ENCODE measurements around the gene ACAP2. TPM values are rescaled to one million over a fixed set of nuclear protein-coding genes. Genes with fewer than 3 reads are reported as not detected.
"Not testable (repeated sequence)": the region's sequence is repeated elsewhere in the genome, so short reads cannot be mapped to it uniquely, and the experiment has no call there.

The ACAP2 gene, protein sequence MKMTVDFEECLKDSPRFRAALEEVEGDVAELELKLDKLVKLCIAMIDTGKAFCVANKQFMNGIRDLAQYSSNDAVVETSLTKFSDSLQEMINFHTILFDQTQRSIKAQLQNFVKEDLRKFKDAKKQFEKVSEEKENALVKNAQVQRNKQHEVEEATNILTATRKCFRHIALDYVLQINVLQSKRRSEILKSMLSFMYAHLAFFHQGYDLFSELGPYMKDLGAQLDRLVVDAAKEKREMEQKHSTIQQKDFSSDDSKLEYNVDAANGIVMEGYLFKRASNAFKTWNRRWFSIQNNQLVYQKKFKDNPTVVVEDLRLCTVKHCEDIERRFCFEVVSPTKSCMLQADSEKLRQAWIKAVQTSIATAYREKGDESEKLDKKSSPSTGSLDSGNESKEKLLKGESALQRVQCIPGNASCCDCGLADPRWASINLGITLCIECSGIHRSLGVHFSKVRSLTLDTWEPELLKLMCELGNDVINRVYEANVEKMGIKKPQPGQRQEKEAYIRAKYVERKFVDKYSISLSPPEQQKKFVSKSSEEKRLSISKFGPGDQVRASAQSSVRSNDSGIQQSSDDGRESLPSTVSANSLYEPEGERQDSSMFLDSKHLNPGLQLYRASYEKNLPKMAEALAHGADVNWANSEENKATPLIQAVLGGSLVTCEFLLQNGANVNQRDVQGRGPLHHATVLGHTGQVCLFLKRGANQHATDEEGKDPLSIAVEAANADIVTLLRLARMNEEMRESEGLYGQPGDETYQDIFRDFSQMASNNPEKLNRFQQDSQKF
- 100 to 1,000 TPM in 1 of 2 donors, 10 to 100 TPM in 1; 59.2 to 146 TPM for total RNA-seq
- 10 to 100 TPM; 11.2 to 18.1 TPM for polyA plus RNA-seq
- long read RNA-seq, donor 1, full-length matches to known transcripts, result 1 of 1 reads
- long read RNA-seq, donor 1, partial matches to known transcripts, result 0 of 1 reads
- long read RNA-seq, donor 1, other reads (novel, unspliced or antisense), result 0 of 1 reads
- long read RNA-seq, donor 2, full-length matches to known transcripts, result 1 of 6 reads
- long read RNA-seq, donor 2, partial matches to known transcripts, result 5 of 6 reads
- long read RNA-seq, donor 2, other reads (novel, unspliced or antisense), result 0 of 6 reads
- long read RNA-seq, donor 3, full-length matches to known transcripts, result 3 of 10 reads
- long read RNA-seq, donor 3, partial matches to known transcripts, result 7 of 10 reads
- long read RNA-seq, donor 3, other reads (novel, unspliced or antisense), result 0 of 10 reads
- long read RNA-seq, donor 4, result 0 reads
- long read RNA-seq, donor 5, full-length matches to known transcripts, result 3 of 9 reads
- long read RNA-seq, donor 5, partial matches to known transcripts, result 6 of 9 reads
- long read RNA-seq, donor 5, other reads (novel, unspliced or antisense), result 0 of 9 reads

DNA sequence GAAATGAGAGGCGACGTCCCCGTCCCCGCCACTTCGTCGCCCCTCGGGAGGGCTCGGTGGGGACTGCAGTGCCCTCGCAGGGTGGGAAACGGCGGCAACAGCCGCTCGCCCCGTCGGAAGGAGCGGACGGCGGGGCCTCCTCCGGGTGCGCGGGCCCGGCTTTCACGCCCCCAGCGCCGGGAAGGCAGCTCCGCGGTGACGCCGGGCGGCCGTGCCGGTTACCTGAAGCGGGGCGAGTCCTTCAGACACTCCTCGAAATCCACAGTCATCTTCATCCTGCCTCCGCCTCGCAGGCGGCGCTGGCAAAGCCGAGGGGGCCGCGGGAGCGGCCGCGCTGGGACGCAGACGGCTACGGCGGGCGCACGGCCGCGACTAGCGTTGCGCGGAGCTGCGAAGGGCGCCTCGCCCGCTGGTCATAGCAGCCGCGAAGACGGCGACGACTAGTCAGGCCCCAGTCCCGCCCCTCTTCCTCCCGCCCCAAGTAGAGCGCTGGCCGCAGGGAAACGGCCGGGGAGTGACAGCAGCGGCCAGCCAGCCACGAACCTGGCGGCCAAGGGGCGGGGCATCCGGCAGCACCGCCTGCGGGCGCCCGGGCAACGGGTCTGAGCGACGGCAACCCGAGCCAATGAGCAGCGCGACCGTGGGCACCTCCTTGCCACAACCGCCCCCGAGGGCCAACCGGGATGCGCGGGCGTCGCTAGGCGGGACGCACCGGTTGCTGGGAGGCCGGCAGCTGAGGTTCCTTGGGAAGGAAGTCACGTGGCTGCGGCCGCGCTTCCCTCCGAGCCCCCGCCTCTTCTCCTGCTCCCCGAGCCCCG lies at the start of gene ACAP2:
TSS of gene ACAP2 (minus strand) at position 448 of the 818 bp plus-strand sequence. CDS start at position 275, 173 bp downstream.
- Histone ChIP-seq H3K9ac (ENCODE audit: insufficient read depth in 1 of 2, low read length in 2 of 2) (peak within 1 kb of the TSS; percentile 65 to 93), H3K4me1 (ENCODE audit: control insufficient read depth in 5 of 5, insufficient read depth in 5 of 5, low read length in 5 of 5) (peaks cover 0 to 15% (median 5%) of the 10 kb centered on the region in 5 donors), H3K27ac (ENCODE audit: low read depth in 1 of 2, low read length in 1 of 2) (peak within 1 kb of the TSS; percentile 96 to 100), H3K27me3 (ENCODE audit: control insufficient read depth in 3 of 3, insufficient read depth in 3 of 3, low read length in 2 of 3) (no peaks in the 10 kb centered on the region), H3K4me3 (peak within 1 kb of the TSS; percentile 93), H3K36me3 (ENCODE audit: control insufficient read depth in 4 of 4, insufficient read depth in 4 of 4, low read length in 4 of 4) (no peaks in the 10 kb centered on the region), H3K9me3 (ENCODE audit: control insufficient read depth in 4 of 4, insufficient read depth in 3 of 4, low read length in 3 of 4) (no peaks in the 10 kb centered on the region)
- no peak for TF ChIP-seq CTCF (IDR thresholded peaks at IDR 0.05; ENCODE audit: control extremely low read depth, extremely low read depth)
- 0% methylated on average over 106 of the region's 106 CpGs for WGBS, 2 donors
- DNase-seq, result peak; percentile 99 to 100 (median 100)
- peak; percentile 99 for ATAC-seq (ENCODE audit: insufficient read depth, low FRiP score)

- ATAC-seq (ENCODE audit: insufficient read depth, low FRiP score) (no peak), DNase-seq (no peak)
- 90 to 97% methylated on average over 3 of the region's 3 CpGs for WGBS, 2 donors
- TF ChIP-seq CTCF (IDR thresholded peaks at IDR 0.05; ENCODE audit: control extremely low read depth, extremely low read depth), result no peak
- H3K9me3 ChIP-seq (ENCODE audit: control insufficient read depth in 4 of 4, insufficient read depth in 3 of 4, low read length in 3 of 4), result no peaks in the 10 kb centered on the region
- no peaks in the 10 kb centered on the region for H3K27me3 ChIP-seq (ENCODE audit: control insufficient read depth in 3 of 3, insufficient read depth in 3 of 3, low read length in 2 of 3)
- no peak overlapping the region for H3K9ac ChIP-seq (ENCODE audit: insufficient read depth in 1 of 2, low read length in 2 of 2)
- no peaks in the 10 kb centered on the region for H3K4me1 ChIP-seq (ENCODE audit: control insufficient read depth in 5 of 5, insufficient read depth in 5 of 5, low read length in 5 of 5)
- no peaks in the 10 kb centered on the region for H3K36me3 ChIP-seq (ENCODE audit: control insufficient read depth in 4 of 4, insufficient read depth in 4 of 4, low read length in 4 of 4)
- no peak overlapping the region for H3K4me3 ChIP-seq
- no peak overlapping the region for H3K27ac ChIP-seq (ENCODE audit: low read depth in 1 of 2, low read length in 1 of 2)
These were observed 32.8 kb upstream of the ACAP2 start for GRCh38 chr3:195475614-195476013.

GRCh38 chr3:195475116-195475515 lies 32.3 kb upstream of the ACAP2 start:
- DNase-seq; H3K27me3 ChIP-seq (ENCODE audit: control insufficient read depth in 3 of 3, insufficient read depth in 3 of 3, low read length in 2 of 3); ATAC-seq (ENCODE audit: insufficient read depth, low FRiP score); H3K9me3 ChIP-seq (ENCODE audit: control insufficient read depth in 4 of 4, insufficient read depth in 3 of 4, low read length in 3 of 4); H3K4me1 ChIP-seq (ENCODE audit: control insufficient read depth in 5 of 5, insufficient read depth in 5 of 5, low read length in 5 of 5); H3K36me3 ChIP-seq (ENCODE audit: control insufficient read depth in 4 of 4, insufficient read depth in 4 of 4, low read length in 4 of 4); H3K9ac ChIP-seq (ENCODE audit: insufficient read depth in 1 of 2, low read length in 2 of 2); H3K4me3 ChIP-seq; H3K27ac ChIP-seq (ENCODE audit: low read depth in 1 of 2, low read length in 1 of 2): not testable (repeated sequence)
- WGBS, 2 donors, result 84 to 88% methylated on average over 8 of the region's 8 CpGs
